Spleen (tissue), 7 donors: ENCODE results near the gene FANCL.

Experiments used
- CTCF ChIP-seq, 11 experiments: fragments of 200-600 bp in 7 of 11; fragments of 450-650 bp in 4 of 11; sonication (generic) in 4 of 11; IDR thresholded peaks in 8 of 11; conservative IDR thresholded peaks in 3 of 11; 1 replicate in 7 of 11; 2 replicates in 4 of 11; pipeline versions ENCODE4 v1.4.0 to v1.8.0; 2016 to 2021; ENCODE audit warnings: antibody characterized with exemption in 11 of 11, inconsistent platforms in 4 of 11, mild to moderate bottlenecking in 1 of 11
- POLR2A ChIP-seq, 3 donors: fragments of 450-650 bp; IDR thresholded peaks; one replicate each; pipeline ENCODE4 v1.5.1; 2017; ENCODE audit warnings: antibody characterized with exemption in 3 of 3, mild to moderate bottlenecking in 1 of 3
- POLR2AphosphoS5 ChIP-seq, 3 donors: sonication (generic); formaldehyde crosslinking; IDR thresholded peaks; one replicate each; pipeline ENCODE4 v1.5.1; 2017; ENCODE audit warnings: antibody characterized with exemption in 3 of 3
- donor health status: DM: no; HTN: no; CAD: no; lungs with moderate emphysema.
- donor health status: DM: no; HTN: no; CAD: no.
- donor health status: DM: no; HTN: no; CAD: no.

- TF ChIP-seq CTCF (IDR thresholded peaks at IDR 0.05 in 8 of 11, conservative IDR thresholded peaks at IDR 0.05 in 3 of 11) (no peak), POLR2AphosphoS5 (IDR thresholded peaks at IDR 0.05) (no peak), POLR2A (IDR thresholded peaks at IDR 0.05) (no peak)
Observed at GRCh38 chr2:58131191-58132011, 109.7 kb downstream of the FANCL start.
